Astrocyte (in vitro differentiated cells and primary cell): ENCODE data around the gene KLHL14. TPM values are rescaled to one million over a fixed set of nuclear protein-coding genes. Genes with fewer than 3 reads are reported as not detected.

Source experiments
- DNase-seq: peaks from one replicate; pipeline ENCODE4 v3.0.0-alpha.2; 2010; ENCODE audit warnings: low read depth
- FAIRE-seq: peaks from 2 replicates; lab custom pipeline; 2011; peaks lifted over from hg19 to GRCh38; lab: Jason Lieb, UNC
- H2AFZ ChIP-seq: 2 replicates; pipeline ENCODE4 v1.6.0; 2012; ENCODE audit warnings: low read depth, low read length, inconsistent platforms
- H3K27ac ChIP-seq: 2 replicates; pipeline ENCODE4 v1.5.1; 2011; ENCODE audit warnings: low read depth, low read length, inconsistent platforms
- H3K27me3 ChIP-seq: 2 replicates; pipeline ENCODE4 v1.6.0; 2011; ENCODE audit warnings: low read length, inconsistent platforms; ENCODE audit not compliant: insufficient read depth
- H3K36me3 ChIP-seq: 2 replicates; pipeline ENCODE4 v1.5.1; 2011; ENCODE audit warnings: low read length, inconsistent platforms; ENCODE audit not compliant: insufficient read depth
- H3K4me1 ChIP-seq: 2 replicates; pipeline ENCODE4 v1.5.1; 2011; ENCODE audit warnings: low read length, inconsistent platforms; ENCODE audit not compliant: insufficient read depth
- H3K4me2 ChIP-seq: 2 replicates; pipeline ENCODE4 v1.6.0; 2012; ENCODE audit warnings: low read length, inconsistent platforms
- H3K4me3 ChIP-seq: 2 replicates; pipeline ENCODE4 v1.5.1; 2011; ENCODE audit warnings: low read depth, mild to moderate bottlenecking, low read length, inconsistent platforms; ENCODE audit not compliant: insufficient read depth
- H3K79me2 ChIP-seq: 2 replicates; pipeline ENCODE4 v1.6.0; 2012; ENCODE audit warnings: mild to moderate bottlenecking, low read length, inconsistent platforms; ENCODE audit not compliant: insufficient read depth
- H3K9ac ChIP-seq: 2 replicates; pipeline ENCODE4 v1.6.0; 2012; ENCODE audit warnings: mild to moderate bottlenecking, low read length, inconsistent platforms
- H3K9me3 ChIP-seq: 2 replicates; pipeline ENCODE4 v1.5.1; 2012; ENCODE audit warnings: low read depth, mild to moderate bottlenecking, low read length, inconsistent platforms; ENCODE audit not compliant: insufficient read depth
- H4K20me1 ChIP-seq: 2 replicates; pipeline ENCODE4 v1.6.0; 2012; ENCODE audit warnings: low read length, inconsistent platforms; ENCODE audit not compliant: insufficient read depth
- H3K27ac Mint-ChIP-seq: one replicate; pipeline ENCODE4 v1.8.0; 2021; ENCODE audit warnings: mild to moderate bottlenecking, mixed read lengths; ENCODE audit not compliant: unreplicated experiment
- H3K27me3 Mint-ChIP-seq: one replicate; pipeline ENCODE4 v1.8.0; 2021; ENCODE audit warnings: low read depth, mixed read lengths; ENCODE audit not compliant: unreplicated experiment
- H3K36me3 Mint-ChIP-seq: one replicate; pipeline ENCODE4 v1.8.0; 2021; ENCODE audit warnings: low read depth, mixed read lengths; ENCODE audit not compliant: unreplicated experiment
- H3K4me1 Mint-ChIP-seq: one replicate; pipeline ENCODE4 v1.8.0; 2021; ENCODE audit warnings: low read depth, mixed read lengths; ENCODE audit not compliant: unreplicated experiment
- H3K4me3 Mint-ChIP-seq: one replicate; pipeline ENCODE4 v1.8.0; 2021; ENCODE audit warnings: mild to moderate bottlenecking, moderate library complexity, mixed read lengths; ENCODE audit not compliant: unreplicated experiment
- H3K9me3 Mint-ChIP-seq: one replicate; pipeline ENCODE4 v1.8.0; 2021; ENCODE audit warnings: mild to moderate bottlenecking, mixed read lengths; ENCODE audit not compliant: unreplicated experiment
- CTCF ChIP-seq: IDR thresholded peaks from 2 replicates; pipeline ENCODE4 v1.5.1; 2011; ENCODE audit warnings: low read depth, mild to moderate bottlenecking, inconsistent platforms, low read length, moderate library complexity; ENCODE audit not compliant: insufficient read depth
- EZH2 ChIP-seq: IDR thresholded peaks from 2 replicates; pipeline ENCODE4 v1.6.1; 2012; ENCODE audit warnings: mild to moderate bottlenecking, low read length, inconsistent platforms; ENCODE audit not compliant: insufficient read depth
- total RNA-seq: library from RNA; stranded (reverse); gene quantifications from 2 replicates; pipeline ENCODE4 v1.2.1, GENCODE V29; 2021

Gene KLHL14
- total RNA-seq, 1 donor from 2014 or later: 0.39 TPM

GRCh38 chr18:32707586-32707985, 65.2 kb downstream of the KLHL14 start:
- H3K27me3 Mint-ChIP-seq: no peaks in the 10 kb centered on the region
- no peak for TF ChIP-seq EZH2
- TF ChIP-seq CTCF: no peak
- H3K9me3 Mint-ChIP-seq: no peaks in the 10 kb centered on the region
- Histone ChIP-seq H3K27me3 (no peaks in the 10 kb centered on the region), H3K27ac (no peak overlapping the region), H3K9me3 (no peaks in the 10 kb centered on the region), H3K4me1 (no peaks in the 10 kb centered on the region), H3K4me2 (no peak overlapping the region), H4K20me1 (no peaks in the 10 kb centered on the region), H3K4me3 (no peak overlapping the region), H2AFZ (no peak overlapping the region), H3K36me3 (no peaks in the 10 kb centered on the region), H3K79me2 (no peaks in the 10 kb centered on the region), H3K9ac (no peak overlapping the region)
- H3K4me3 Mint-ChIP-seq: no peak overlapping the region
- H3K27ac Mint-ChIP-seq: no peak overlapping the region
- no peaks in the 10 kb centered on the region for H3K4me1 Mint-ChIP-seq
- no peak for FAIRE-seq
- H3K36me3 Mint-ChIP-seq: no peaks in the 10 kb centered on the region
- DNase-seq: peak; percentile 49

GRCh38 chr18:32707147-32707546, 65.7 kb downstream of the KLHL14 start:
- no peak overlapping the region for H3K27ac Mint-ChIP-seq
- FAIRE-seq (no peak), DNase-seq (no peak)
- H3K4me3 ChIP-seq: no peak overlapping the region
- no peaks in the 10 kb centered on the region for H3K27me3 Mint-ChIP-seq
- no peaks in the 10 kb centered on the region for H3K36me3 ChIP-seq
- no peaks in the 10 kb centered on the region for H4K20me1 ChIP-seq
- no peaks in the 10 kb centered on the region for H3K36me3 Mint-ChIP-seq
- H3K4me2 ChIP-seq: no peak overlapping the region
- no peaks in the 10 kb centered on the region for H3K27me3 ChIP-seq
- no peak overlapping the region for H3K4me3 Mint-ChIP-seq
- no peaks in the 10 kb centered on the region for H3K9me3 Mint-ChIP-seq
- H3K9ac ChIP-seq: no peak overlapping the region
- no peaks in the 10 kb centered on the region for H3K9me3 ChIP-seq
- H2AFZ ChIP-seq: no peak overlapping the region
- no peak for TF ChIP-seq EZH2
- TF ChIP-seq CTCF: no peak
- H3K4me1 ChIP-seq: no peaks in the 10 kb centered on the region
- no peaks in the 10 kb centered on the region for H3K4me1 Mint-ChIP-seq
- H3K27ac ChIP-seq: no peak overlapping the region
- H3K79me2 ChIP-seq: no peaks in the 10 kb centered on the region

GRCh38 chr18:32701313-32701712, 71.5 kb downstream of the KLHL14 start:
- TF ChIP-seq CTCF (no peak), EZH2 (no peak)
- no peaks in the 10 kb centered on the region for H3K9me3 Mint-ChIP-seq
- no peak overlapping the region for H2AFZ ChIP-seq
- no peak overlapping the region for H3K27ac ChIP-seq
- no peak overlapping the region for H3K27ac Mint-ChIP-seq
- FAIRE-seq: no peak
- H3K4me3 ChIP-seq: no peak overlapping the region
- no peaks in the 10 kb centered on the region for H3K27me3 ChIP-seq
- no peaks in the 10 kb centered on the region for H3K79me2 ChIP-seq
- DNase-seq: no peak
- H3K9ac ChIP-seq: no peak overlapping the region
- no peaks in the 10 kb centered on the region for H3K4me1 ChIP-seq
- H3K4me1 Mint-ChIP-seq: no peaks in the 10 kb centered on the region
- H3K4me2 ChIP-seq: no peak overlapping the region
- H3K4me3 Mint-ChIP-seq: no peak overlapping the region
- no peaks in the 10 kb centered on the region for H3K27me3 Mint-ChIP-seq
- no peaks in the 10 kb centered on the region for H4K20me1 ChIP-seq
- H3K36me3 ChIP-seq: no peaks in the 10 kb centered on the region
- no peaks in the 10 kb centered on the region for H3K36me3 Mint-ChIP-seq
- H3K9me3 ChIP-seq: no peaks in the 10 kb centered on the region
